PC-3 (cell line): ENCODE data around the gene EME2.

ENCODE experiments used
- EZH2phosphoT487 ChIP-seq: fragments of 300-600 bp; sonication (generic); IDR thresholded peaks from 2 replicates; pipeline ENCODE4 v1.6.1; 2018; ENCODE audit warnings: mild to moderate bottlenecking, antibody characterized with exemption, low read length, borderline replicate concordance
- TF ChIP-seq, protein P1 (sequence below): fragments of 300-600 bp; sonication (generic); conservative IDR thresholded peaks from 2 replicates; pipeline ENCODE4 v1.5.1; 2017; ENCODE audit warnings: antibody characterized with exemption, low read depth, mild to moderate bottlenecking, low read length

DNA sequence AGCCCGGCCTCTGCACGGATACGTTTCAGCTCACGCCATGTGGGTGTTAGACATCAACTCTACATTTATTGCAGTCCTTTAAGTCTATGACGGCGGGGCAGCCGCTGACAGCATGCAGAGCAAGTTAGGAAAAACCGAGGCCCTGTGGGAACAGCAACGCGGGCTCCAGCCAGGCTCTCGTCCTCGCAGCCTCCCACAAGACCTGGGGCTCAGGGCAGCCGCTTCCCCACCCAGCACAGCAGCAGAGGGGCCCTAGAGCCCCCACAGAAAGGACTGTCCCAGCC, 4.0 kb downstream of the EME2 start:
- TF ChIP-seq, protein P1, sequence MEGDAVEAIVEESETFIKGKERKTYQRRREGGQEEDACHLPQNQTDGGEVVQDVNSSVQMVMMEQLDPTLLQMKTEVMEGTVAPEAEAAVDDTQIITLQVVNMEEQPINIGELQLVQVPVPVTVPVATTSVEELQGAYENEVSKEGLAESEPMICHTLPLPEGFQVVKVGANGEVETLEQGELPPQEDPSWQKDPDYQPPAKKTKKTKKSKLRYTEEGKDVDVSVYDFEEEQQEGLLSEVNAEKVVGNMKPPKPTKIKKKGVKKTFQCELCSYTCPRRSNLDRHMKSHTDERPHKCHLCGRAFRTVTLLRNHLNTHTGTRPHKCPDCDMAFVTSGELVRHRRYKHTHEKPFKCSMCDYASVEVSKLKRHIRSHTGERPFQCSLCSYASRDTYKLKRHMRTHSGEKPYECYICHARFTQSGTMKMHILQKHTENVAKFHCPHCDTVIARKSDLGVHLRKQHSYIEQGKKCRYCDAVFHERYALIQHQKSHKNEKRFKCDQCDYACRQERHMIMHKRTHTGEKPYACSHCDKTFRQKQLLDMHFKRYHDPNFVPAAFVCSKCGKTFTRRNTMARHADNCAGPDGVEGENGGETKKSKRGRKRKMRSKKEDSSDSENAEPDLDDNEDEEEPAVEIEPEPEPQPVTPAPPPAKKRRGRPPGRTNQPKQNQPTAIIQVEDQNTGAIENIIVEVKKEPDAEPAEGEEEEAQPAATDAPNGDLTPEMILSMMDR, result no peak
- TF ChIP-seq EZH2phosphoT487, result no peak
